ENCODE measurements around the gene SPEN. TPM values are rescaled to one million over a fixed set of nuclear protein-coding genes. Genes with fewer than 3 reads are reported as not detected.

SPEN gene
- total and polyA plus RNA-seq, 7 experiments from 2014 or later = 10.1 to 92.1 (median 77.9) TPM

GRCh38 chr1:15942661-15943327 lies 95.3 kb downstream of the SPEN start:
- Histone ChIP-seq H3K4me3 (ENCODE audit: low read length) (no peak overlapping the region), H3K27ac (ENCODE audit: low read depth, low read length) (no peak overlapping the region), H3K27me3 (ENCODE audit: control insufficient read depth in 2 of 2, insufficient read depth in 2 of 2, low read length in 2 of 2) (no peaks in the 10 kb centered on the region), H3K36me3 (ENCODE audit: control insufficient read depth in 2 of 3, insufficient read depth in 3 of 3, low read length in 3 of 3) (peaks cover 0 to 99% (median 31%) of the 10 kb centered on the region in 3 experiments), H3K4me1 (ENCODE audit: control insufficient read depth in 2 of 2, insufficient read depth in 2 of 2, low read length in 2 of 2) (no peaks in the 10 kb centered on the region), H3K9me3 (ENCODE audit: control insufficient read depth in 2 of 3, low read length in 3 of 3) (no peaks in the 10 kb centered on the region)
- ATAC-seq (no peak), DNase-seq (no peak)
- no peaks in the 10 kb centered on the region for H3K9me3 Mint-ChIP-seq
- peaks cover 0 to 36% (median 10%) of the 10 kb centered on the region in 5 donors for H3K36me3 Mint-ChIP-seq
- peaks cover 0 to 7% (median 0%) of the 10 kb centered on the region in 7 donors for H3K4me1 Mint-ChIP-seq
- H3K27ac Mint-ChIP-seq = no peak overlapping the region
- no peak overlapping the region for H3K4me3 Mint-ChIP-seq
- ChIA-PET CTCF (no interaction called here), POLR2A (no interaction called here)
- intact Hi-C loops (cut with micrococcal nuclease) = no loop called here
- H3K27me3 Mint-ChIP-seq = no peaks in the 10 kb centered on the region

GRCh38 chr1:15943328-15943991 lies 96.0 kb downstream of the SPEN start:
- H3K4me3 ChIP-seq (ENCODE audit: low read length) = no peak overlapping the region
- POLR2A ChIA-PET = no interaction called here
- H3K36me3 ChIP-seq (ENCODE audit: control insufficient read depth in 2 of 3, insufficient read depth in 3 of 3, low read length in 3 of 3) = peaks cover 0 to 99% (median 27%) of the 10 kb centered on the region in 3 experiments
- peaks cover 0 to 2% of the 10 kb centered on the region in 2 donors for H3K4me1 ChIP-seq (ENCODE audit: control insufficient read depth in 2 of 2, insufficient read depth in 2 of 2, low read length in 2 of 2)
- DNase-seq (no peak), ATAC-seq (no peak)
- no peak overlapping the region for H3K4me3 Mint-ChIP-seq
- H3K9me3 ChIP-seq (ENCODE audit: control insufficient read depth in 2 of 3, low read length in 3 of 3) = no peaks in the 10 kb centered on the region
- H3K27me3 Mint-ChIP-seq = no peaks in the 10 kb centered on the region
- no peak overlapping the region for H3K27ac ChIP-seq (ENCODE audit: low read depth, low read length)
- peaks cover 0 to 9% (median 3%) of the 10 kb centered on the region in 7 donors for H3K4me1 Mint-ChIP-seq
- H3K27ac Mint-ChIP-seq = no peak overlapping the region
- CTCF ChIA-PET = interaction anchor here (0.5 kb wide), 1 partner anchor 1008 kb away, joined by 3 read pairs; no protein-coding TSS in a partner anchor
- H3K36me3 Mint-ChIP-seq = peaks cover 0 to 36% (median 10%) of the 10 kb centered on the region in 5 donors
- H3K9me3 Mint-ChIP-seq = no peaks in the 10 kb centered on the region
- no peaks in the 10 kb centered on the region for H3K27me3 ChIP-seq (ENCODE audit: control insufficient read depth in 2 of 2, insufficient read depth in 2 of 2, low read length in 2 of 2)
- intact Hi-C loops (cut with micrococcal nuclease) = no loop called here

- CTCF ChIA-PET = interaction anchor here (0.5 kb wide), 1 partner anchor 1008 kb away, joined by 3 read pairs; no protein-coding TSS in a partner anchor
- ATAC-seq = no peak
- H3K4me3 Mint-ChIP-seq = no peak overlapping the region
- peaks cover 0 to 35% (median 10%) of the 10 kb centered on the region in 5 donors for H3K36me3 Mint-ChIP-seq
- H3K27ac ChIP-seq (ENCODE audit: low read depth, low read length) = no peak overlapping the region
- no peak overlapping the region for H3K27ac Mint-ChIP-seq
- H3K9me3 ChIP-seq (ENCODE audit: control insufficient read depth in 2 of 3, low read length in 3 of 3) = no peaks in the 10 kb centered on the region
- DNase-seq = no peak
- no peaks in the 10 kb centered on the region for H3K27me3 ChIP-seq (ENCODE audit: control insufficient read depth in 2 of 2, insufficient read depth in 2 of 2, low read length in 2 of 2)
- peaks cover 0 to 7% of the 10 kb centered on the region in 2 donors for H3K4me1 ChIP-seq (ENCODE audit: control insufficient read depth in 2 of 2, insufficient read depth in 2 of 2, low read length in 2 of 2)
- POLR2A ChIA-PET = no interaction called here
- peaks cover 0 to 95% (median 25%) of the 10 kb centered on the region in 3 experiments for H3K36me3 ChIP-seq (ENCODE audit: control insufficient read depth in 2 of 3, insufficient read depth in 3 of 3, low read length in 3 of 3)
- H3K9me3 Mint-ChIP-seq = no peaks in the 10 kb centered on the region
- intact Hi-C loops (cut with micrococcal nuclease) = no loop called here
- H3K4me3 ChIP-seq (ENCODE audit: low read length) = no peak overlapping the region
- no peaks in the 10 kb centered on the region for H3K27me3 Mint-ChIP-seq
- H3K4me1 Mint-ChIP-seq = peaks cover 0 to 13% (median 8%) of the 10 kb centered on the region in 7 donors
These were observed 96.4 kb downstream of the SPEN start for GRCh38 chr1:15943992-15944307.

GRCh38 chr1:15944308-15945010 lies 97.0 kb downstream of the SPEN start:
- ChIA-PET POLR2A (no interaction called here), CTCF (interaction anchor here (0.5 kb wide), 1 partner anchor 1007 kb away, joined by 3 read pairs; no protein-coding TSS in a partner anchor)
- Histone ChIP-seq H3K4me1 (ENCODE audit: control insufficient read depth in 2 of 2, insufficient read depth in 2 of 2, low read length in 2 of 2) (peaks cover under 1 to 12% of the 10 kb centered on the region in 2 donors), H3K27me3 (ENCODE audit: control insufficient read depth in 2 of 2, insufficient read depth in 2 of 2, low read length in 2 of 2) (no peaks in the 10 kb centered on the region), H3K36me3 (ENCODE audit: control insufficient read depth in 2 of 3, insufficient read depth in 3 of 3, low read length in 3 of 3) (peaks cover 0 to 90% (median 23%) of the 10 kb centered on the region in 3 experiments), H3K9me3 (ENCODE audit: control insufficient read depth in 2 of 3, low read length in 3 of 3) (no peaks in the 10 kb centered on the region), H3K4me3 (ENCODE audit: low read length) (no peak overlapping the region), H3K27ac (ENCODE audit: low read depth, low read length) (no peak overlapping the region)
- ATAC-seq (no peak), DNase-seq (peak in 1 of 9 donors; percentile 15)
- no peaks in the 10 kb centered on the region for H3K9me3 Mint-ChIP-seq
- H3K27me3 Mint-ChIP-seq = no peaks in the 10 kb centered on the region
- no peak overlapping the region for H3K4me3 Mint-ChIP-seq
- peaks cover 0 to 18% (median 10%) of the 10 kb centered on the region in 7 donors for H3K4me1 Mint-ChIP-seq
- peaks cover 0 to 30% (median 9%) of the 10 kb centered on the region in 5 donors for H3K36me3 Mint-ChIP-seq
- intact Hi-C loops (cut with micrococcal nuclease) = no loop called here
- H3K27ac Mint-ChIP-seq = no peak overlapping the region

- H3K4me3 ChIP-seq (ENCODE audit: low read length) = no peak overlapping the region
- Mint-ChIP-seq H3K9me3 (no peaks in the 10 kb centered on the region), H3K36me3 (peaks cover 0 to 23% (median 4%) of the 10 kb centered on the region in 5 donors), H3K27ac (no peak overlapping the region), H3K4me3 (no peak overlapping the region), H3K4me1 (peaks cover 0 to 25% (median 17%) of the 10 kb centered on the region in 7 donors), H3K27me3 (no peaks in the 10 kb centered on the region)
- H3K27ac ChIP-seq (ENCODE audit: low read depth, low read length) = no peak overlapping the region
- H3K27me3 ChIP-seq (ENCODE audit: control insufficient read depth in 2 of 2, insufficient read depth in 2 of 2, low read length in 2 of 2) = no peaks in the 10 kb centered on the region
- ATAC-seq = no peak
- H3K4me1 ChIP-seq (ENCODE audit: control insufficient read depth in 2 of 2, insufficient read depth in 2 of 2, low read length in 2 of 2) = peaks cover 6 to 16% of the 10 kb centered on the region in 2 donors
- no peaks in the 10 kb centered on the region for H3K9me3 ChIP-seq (ENCODE audit: control insufficient read depth in 2 of 3, low read length in 3 of 3)
- CTCF ChIA-PET = no interaction called here
- POLR2A ChIA-PET = no interaction called here
- DNase-seq = peak in 1 of 9 donors; percentile 16
- peaks cover 0 to 83% (median 23%) of the 10 kb centered on the region in 3 experiments for H3K36me3 ChIP-seq (ENCODE audit: control insufficient read depth in 2 of 3, insufficient read depth in 3 of 3, low read length in 3 of 3)
- intact Hi-C loops (cut with micrococcal nuclease) = no loop called here
These were observed 97.7 kb downstream of the SPEN start for GRCh38 chr1:15945011-15945831.

GRCh38 chr1:15945832-15946448 lies 98.4 kb downstream of the SPEN start:
- Mint-ChIP-seq H3K27me3 (no peaks in the 10 kb centered on the region), H3K4me1 (peaks cover 5 to 32% (median 24%) of the 10 kb centered on the region in 7 donors), H3K27ac (peak overlapping the region in 2 of 9 donors; percentile 6 to 55), H3K36me3 (peaks cover 0 to 19% (median 4%) of the 10 kb centered on the region in 5 donors), H3K9me3 (no peaks in the 10 kb centered on the region), H3K4me3 (no peak overlapping the region)
- intact Hi-C loops (cut with micrococcal nuclease) = no loop called here
- Histone ChIP-seq H3K36me3 (ENCODE audit: control insufficient read depth in 2 of 3, insufficient read depth in 3 of 3, low read length in 3 of 3) (peaks cover 0 to 76% (median 23%) of the 10 kb centered on the region in 3 experiments), H3K4me1 (ENCODE audit: control insufficient read depth in 2 of 2, insufficient read depth in 2 of 2, low read length in 2 of 2) (peaks cover 14 to 24% of the 10 kb centered on the region in 2 donors), H3K9me3 (ENCODE audit: control insufficient read depth in 2 of 3, low read length in 3 of 3) (no peaks in the 10 kb centered on the region), H3K27me3 (ENCODE audit: control insufficient read depth in 2 of 2, insufficient read depth in 2 of 2, low read length in 2 of 2) (no peaks in the 10 kb centered on the region), H3K27ac (ENCODE audit: low read depth, low read length) (no peak overlapping the region), H3K4me3 (ENCODE audit: low read length) (no peak overlapping the region)
- CTCF ChIA-PET = no interaction called here
- no peak for ATAC-seq
- no peak for DNase-seq
- POLR2A ChIA-PET = no interaction called here

All from naive thymus-derived CD4-positive, alpha-beta T cell (primary cell).